Measurements from ENCODE around the gene CDKN2A. TPM values are rescaled to one million over a fixed set of nuclear protein-coding genes. Genes with fewer than 3 reads are reported as not detected.

CDKN2A gene
- total RNA-seq, 1 donor from 2014 or later = 71.6 TPM

DNA sequence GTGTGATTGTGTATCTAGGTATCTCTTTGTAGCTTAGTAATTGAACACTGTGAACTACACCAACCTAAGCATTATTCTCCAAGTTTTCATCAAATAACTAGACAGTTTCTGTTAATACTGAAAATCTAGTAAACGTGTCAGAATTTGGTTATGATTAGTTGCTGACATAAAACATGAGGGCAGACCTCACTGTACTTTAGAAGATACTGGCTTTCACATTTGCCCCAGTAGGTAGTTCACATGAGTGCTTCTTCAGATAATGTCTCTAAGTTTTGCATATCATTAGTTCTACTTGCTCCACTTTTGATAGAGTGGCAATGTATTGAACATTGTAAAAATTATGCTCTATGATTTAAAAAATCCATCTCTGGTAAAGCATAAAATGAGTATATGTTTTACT lies 7.8 kb upstream of the CDKN2A start:
- Mint-ChIP-seq H3K27ac (ENCODE audit: unreplicated experiment) (no peak overlapping the region), H3K27me3 (ENCODE audit: low read depth, unreplicated experiment) (peaks cover 2% of the 10 kb centered on the region), H3K4me3 (ENCODE audit: unreplicated experiment) (no peak overlapping the region), H3K4me1 (ENCODE audit: low read depth, unreplicated experiment) (peaks cover 26% of the 10 kb centered on the region), H3K36me3 (ENCODE audit: low read depth, unreplicated experiment) (peaks cover 17% of the 10 kb centered on the region), H3K9me3 (ENCODE audit: unreplicated experiment) (no peaks in the 10 kb centered on the region)
- peak overlapping the region; percentile 17 for H3K4me2 ChIP-seq (ENCODE audit: low read length)
- H3K9ac ChIP-seq (ENCODE audit: low read length) = no peak overlapping the region
- H3K9me3 ChIP-seq (ENCODE audit: insufficient read depth, low read depth, low read length) = no peaks in the 10 kb centered on the region
- H3K4me1 ChIP-seq (ENCODE audit: insufficient read depth, low read length) = peaks cover 23% of the 10 kb centered on the region
- FAIRE-seq (peak; percentile 60), DNase-seq (ENCODE audit: low read depth) (no peak)
- H2AFZ ChIP-seq (ENCODE audit: low read depth, low read length) = no peak overlapping the region
- no peak overlapping the region for H3K4me3 ChIP-seq (ENCODE audit: insufficient read depth, low read depth, low read length)
- no peak overlapping the region for H3K27ac ChIP-seq (ENCODE audit: low read depth, low read length)
- no peak for TF ChIP-seq EZH2 (IDR thresholded peaks at IDR 0.05; ENCODE audit: insufficient read depth, low read length)
- TF ChIP-seq, protein P1, sequence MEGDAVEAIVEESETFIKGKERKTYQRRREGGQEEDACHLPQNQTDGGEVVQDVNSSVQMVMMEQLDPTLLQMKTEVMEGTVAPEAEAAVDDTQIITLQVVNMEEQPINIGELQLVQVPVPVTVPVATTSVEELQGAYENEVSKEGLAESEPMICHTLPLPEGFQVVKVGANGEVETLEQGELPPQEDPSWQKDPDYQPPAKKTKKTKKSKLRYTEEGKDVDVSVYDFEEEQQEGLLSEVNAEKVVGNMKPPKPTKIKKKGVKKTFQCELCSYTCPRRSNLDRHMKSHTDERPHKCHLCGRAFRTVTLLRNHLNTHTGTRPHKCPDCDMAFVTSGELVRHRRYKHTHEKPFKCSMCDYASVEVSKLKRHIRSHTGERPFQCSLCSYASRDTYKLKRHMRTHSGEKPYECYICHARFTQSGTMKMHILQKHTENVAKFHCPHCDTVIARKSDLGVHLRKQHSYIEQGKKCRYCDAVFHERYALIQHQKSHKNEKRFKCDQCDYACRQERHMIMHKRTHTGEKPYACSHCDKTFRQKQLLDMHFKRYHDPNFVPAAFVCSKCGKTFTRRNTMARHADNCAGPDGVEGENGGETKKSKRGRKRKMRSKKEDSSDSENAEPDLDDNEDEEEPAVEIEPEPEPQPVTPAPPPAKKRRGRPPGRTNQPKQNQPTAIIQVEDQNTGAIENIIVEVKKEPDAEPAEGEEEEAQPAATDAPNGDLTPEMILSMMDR (IDR thresholded peaks at IDR 0.05; ENCODE audit: insufficient read depth, low read depth, low read length) = no peak
- H3K27me3 ChIP-seq (ENCODE audit: insufficient read depth, low read length) = no peaks in the 10 kb centered on the region
- H3K79me2 ChIP-seq (ENCODE audit: insufficient read depth, low read length) = peaks cover 87% of the 10 kb centered on the region
- H3K36me3 ChIP-seq (ENCODE audit: insufficient read depth, low read length) = peaks cover 22% of the 10 kb centered on the region
- peaks cover 44% of the 10 kb centered on the region for H4K20me1 ChIP-seq (ENCODE audit: insufficient read depth, low read length)

DNA sequence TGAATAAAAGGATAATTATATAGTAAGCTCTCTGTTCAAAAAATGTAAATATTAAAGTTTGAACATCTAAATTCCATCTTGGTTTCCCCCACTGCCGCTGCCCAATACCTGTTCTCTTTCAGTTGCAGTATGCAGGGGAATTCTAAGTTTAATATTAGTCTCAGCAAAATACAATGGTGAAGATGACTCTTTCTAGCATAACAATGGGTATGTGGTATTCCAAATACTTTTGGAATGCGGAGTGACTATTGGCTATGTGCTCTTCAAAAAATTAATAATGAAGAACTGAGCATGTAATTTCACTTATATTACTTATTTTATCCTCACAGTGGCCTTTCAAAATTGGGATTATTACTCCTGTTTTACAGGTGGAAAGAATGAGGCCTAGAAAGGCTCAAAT lies 3.8 kb upstream of the CDKN2A start:
- no peaks in the 10 kb centered on the region for H3K36me3 Mint-ChIP-seq (ENCODE audit: low read depth, unreplicated experiment)
- peaks cover 23% of the 10 kb centered on the region for H3K4me1 Mint-ChIP-seq (ENCODE audit: low read depth, unreplicated experiment)
- DNase-seq (ENCODE audit: low read depth) (no peak), FAIRE-seq (no peak)
- H3K79me2 ChIP-seq (ENCODE audit: insufficient read depth, low read length) = peaks cover 82% of the 10 kb centered on the region
- no peaks in the 10 kb centered on the region for H3K9me3 ChIP-seq (ENCODE audit: insufficient read depth, low read depth, low read length)
- TF ChIP-seq, protein P1 (IDR thresholded peaks at IDR 0.05; ENCODE audit: insufficient read depth, low read depth, low read length) = no peak
- no peak for TF ChIP-seq EZH2 (IDR thresholded peaks at IDR 0.05; ENCODE audit: insufficient read depth, low read length)
- H3K9me3 Mint-ChIP-seq (ENCODE audit: unreplicated experiment) = no peaks in the 10 kb centered on the region
- peaks cover 22% of the 10 kb centered on the region for H3K4me1 ChIP-seq (ENCODE audit: insufficient read depth, low read length)
- no peak overlapping the region for H3K4me3 ChIP-seq (ENCODE audit: insufficient read depth, low read depth, low read length)
- no peak overlapping the region for H3K27ac ChIP-seq (ENCODE audit: low read depth, low read length)
- no peak overlapping the region for H3K9ac ChIP-seq (ENCODE audit: low read length)
- H4K20me1 ChIP-seq (ENCODE audit: insufficient read depth, low read length) = peaks cover 11% of the 10 kb centered on the region
- no peak overlapping the region for H3K4me3 Mint-ChIP-seq (ENCODE audit: unreplicated experiment)
- H3K36me3 ChIP-seq (ENCODE audit: insufficient read depth, low read length) = peaks cover 2% of the 10 kb centered on the region
- H3K27ac Mint-ChIP-seq (ENCODE audit: unreplicated experiment) = no peak overlapping the region
- peak overlapping the region; percentile 14 for H3K4me2 ChIP-seq (ENCODE audit: low read length)
- peaks cover 2% of the 10 kb centered on the region for H3K27me3 Mint-ChIP-seq (ENCODE audit: low read depth, unreplicated experiment)
- no peaks in the 10 kb centered on the region for H3K27me3 ChIP-seq (ENCODE audit: insufficient read depth, low read length)
- H2AFZ ChIP-seq (ENCODE audit: low read depth, low read length) = no peak overlapping the region

DNA sequence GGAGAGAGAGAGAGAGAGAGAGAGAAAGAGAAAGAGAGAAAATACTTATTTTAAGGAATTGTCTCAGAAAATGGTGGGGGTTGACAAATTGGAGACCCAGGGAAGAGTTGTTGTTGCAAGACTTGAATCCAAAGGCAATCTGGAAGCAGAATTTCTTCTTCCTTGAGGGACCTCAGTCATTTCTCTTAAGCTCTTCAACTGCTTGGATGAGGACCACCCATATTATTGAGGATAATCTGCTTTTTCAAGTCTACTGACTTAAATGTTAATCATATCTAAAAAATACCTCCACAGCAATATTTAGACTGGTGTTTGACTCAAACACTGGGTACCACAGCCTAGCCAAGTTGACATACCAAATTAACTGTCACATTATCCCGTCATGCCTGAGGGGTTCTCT lies 3.3 kb upstream of the CDKN2A start:
- peaks cover 2% of the 10 kb centered on the region for H3K27me3 Mint-ChIP-seq (ENCODE audit: low read depth, unreplicated experiment)
- no peak overlapping the region for H3K27ac Mint-ChIP-seq (ENCODE audit: unreplicated experiment)
- FAIRE-seq (no peak), DNase-seq (ENCODE audit: low read depth) (no peak)
- Histone ChIP-seq H3K4me3 (ENCODE audit: insufficient read depth, low read depth, low read length) (no peak overlapping the region), H3K9ac (ENCODE audit: low read length) (no peak overlapping the region), H3K79me2 (ENCODE audit: insufficient read depth, low read length) (peaks cover 82% of the 10 kb centered on the region), H2AFZ (ENCODE audit: low read depth, low read length) (no peak overlapping the region), H3K4me1 (ENCODE audit: insufficient read depth, low read length) (peaks cover 20% of the 10 kb centered on the region), H3K9me3 (ENCODE audit: insufficient read depth, low read depth, low read length) (no peaks in the 10 kb centered on the region), H4K20me1 (ENCODE audit: insufficient read depth, low read length) (peaks cover 11% of the 10 kb centered on the region), H3K4me2 (ENCODE audit: low read length) (peak overlapping the region; percentile 96), H3K27me3 (ENCODE audit: insufficient read depth, low read length) (no peaks in the 10 kb centered on the region), H3K36me3 (ENCODE audit: insufficient read depth, low read length) (no peaks in the 10 kb centered on the region), H3K27ac (ENCODE audit: low read depth, low read length) (no peak overlapping the region)
- H3K4me1 Mint-ChIP-seq (ENCODE audit: low read depth, unreplicated experiment) = peaks cover 23% of the 10 kb centered on the region
- TF ChIP-seq, protein P1 (IDR thresholded peaks at IDR 0.05; ENCODE audit: insufficient read depth, low read depth, low read length) = no peak
- no peak for TF ChIP-seq EZH2 (IDR thresholded peaks at IDR 0.05; ENCODE audit: insufficient read depth, low read length)
- H3K4me3 Mint-ChIP-seq (ENCODE audit: unreplicated experiment) = no peak overlapping the region
- no peaks in the 10 kb centered on the region for H3K36me3 Mint-ChIP-seq (ENCODE audit: low read depth, unreplicated experiment)
- H3K9me3 Mint-ChIP-seq (ENCODE audit: unreplicated experiment) = no peaks in the 10 kb centered on the region
